HCT116 (cell line): ENCODE results near the gene ISG20. TPM values are rescaled to one million over a fixed set of nuclear protein-coding genes. Genes with fewer than 3 reads are reported as not detected.

ENCODE experiments used
- ATAC-seq: fragments of 200-7000 bp; cut with Tn5 transposase; 2 replicates; pipeline ENCODE4 v1.9.1; 2020; ENCODE audit warnings: mild to moderate bottlenecking, moderate library complexity
- BruUV-seq: library from RNA; stranded (reverse); fragments of 400-500 nt; replicated peaks from 2 replicates; lab custom pipeline; 2021; lab: Mats Ljungman, UMichigan
- CTCF ChIA-PET: fragments of 300-600 bp; sonication (Branson Sonifier 250); formaldehyde crosslinking; loops from one replicate; lab custom pipeline; 2021; ENCODE audit warnings: antibody characterized with exemption; lab: Charles Lee
- POLR2A ChIA-PET: fragments of 300-600, 350-600 bp; sonication (Branson Sonifier 250); formaldehyde crosslinking; loops from one replicate; lab custom pipeline; 2021; ENCODE audit warnings: antibody characterized with exemption; lab: Charles Lee
- RAD21 ChIA-PET, 2 experiments: fragments of 300-600 bp; sonication (Branson Sonifier 250); formaldehyde crosslinking; loops; one replicate each; lab custom pipeline; 2023; ENCODE audit warnings: low total read pairs in 2 of 2; ENCODE audit not compliant: uncharacterized antibody in 2 of 2, unreplicated experiment in 2 of 2, low non-redundant PET in 1 of 2; lab: Charles Lee
- DNase-seq: peaks from one replicate; pipeline ENCODE4 v3.0.0-alpha.2; 2010; ENCODE audit warnings: low read depth, low spot score
- H2AFZ ChIP-seq: fragments of 200-600 bp; shearing (Covaris generic), sonication (generic); 2 replicates; pipeline ENCODE4 v1.6.1; 2017; ENCODE audit warnings: low read depth, mixed run types, mixed read lengths, antibody characterized with exemption, low read length; ENCODE audit not compliant: poor library complexity, severe bottlenecking
- H3K27ac ChIP-seq: 2 replicates; pipeline ENCODE4 v1.5.1; 2012; ENCODE audit warnings: low read depth, low read length
- H3K27me3 ChIP-seq: fragments of 200-600 bp; sonication (generic); 2 replicates; pipeline ENCODE4 v1.6.1; 2016; ENCODE audit warnings: mixed run types, low read length, mixed read lengths; ENCODE audit not compliant: insufficient read depth
- H3K36me3 ChIP-seq, 2 experiments: fragments of 200-500 bp in 1 of 2; fragments of 200-600 bp in 1 of 2; sonication (Bioruptor generic) in 1 of 2; sonication (generic) in 1 of 2; 2 replicates each; pipeline versions ENCODE4 v1.5.1 to v1.6.1; 2014 to 2016; ENCODE audit warnings: low read length in 2 of 2, inconsistent platforms in 1 of 2, mixed read lengths in 1 of 2, mixed run types in 1 of 2; ENCODE audit not compliant: insufficient read depth in 2 of 2, control insufficient read depth in 1 of 2
- H3K4me1 ChIP-seq, 2 experiments: fragments of 200-600 bp in 1 of 2; sonication (generic) in 1 of 2; 2 replicates each; pipeline versions ENCODE4 v1.5.1 to v1.6.1; 2012 to 2017; ENCODE audit warnings: low read length in 2 of 2, inconsistent platforms in 1 of 2, mild to moderate bottlenecking in 1 of 2, mixed read lengths in 1 of 2, mixed run types in 1 of 2, moderate library complexity in 1 of 2; ENCODE audit not compliant: insufficient read depth in 2 of 2, control insufficient read depth in 1 of 2
- H3K4me2 ChIP-seq: fragments of 200-600 bp; sonication (generic); 2 replicates; pipeline ENCODE4 v1.6.1; 2017; ENCODE audit warnings: mixed run types, low read length, mixed read lengths
- H3K4me3 ChIP-seq, 2 experiments: fragments of 200-600 bp in 1 of 2; sonication (generic) in 1 of 2; replicated peaks in 1 of 2; 2 replicates each; pipeline ENCODE4 v1.5.1; 2011 to 2016; ENCODE audit warnings: low read length in 2 of 2, control low read depth in 1 of 2, low read depth in 1 of 2, mild to moderate bottlenecking in 1 of 2, mixed read lengths in 1 of 2, mixed run types in 1 of 2
- H3K79me2 ChIP-seq: fragments of 200-600 bp; sonication (generic); 2 replicates; pipeline ENCODE4 v1.6.1; 2017; ENCODE audit warnings: mild to moderate bottlenecking, mixed run types, low read length, moderate library complexity, mixed read lengths; ENCODE audit not compliant: insufficient read depth
- H3K9ac ChIP-seq: fragments of 200-600 bp; sonication (generic); 2 replicates; pipeline ENCODE4 v1.6.1; 2016; ENCODE audit warnings: low read length, mixed read lengths
- H3K9me2 ChIP-seq: fragments of 200-600 bp; sonication (generic), shearing (Covaris generic); 2 replicates; pipeline ENCODE4 v1.6.1; 2017; ENCODE audit warnings: mixed run types, mild to moderate bottlenecking, moderate library complexity; ENCODE audit not compliant: insufficient read depth
- H3K9me3 ChIP-seq, 2 experiments: fragments of 200-500 bp in 1 of 2; fragments of 200-600 bp in 1 of 2; sonication (Bioruptor generic) in 1 of 2; sonication (generic) in 1 of 2; 2 replicates each; pipeline ENCODE4 v1.6.1; 2014 to 2017; ENCODE audit warnings: low read length in 2 of 2, mixed read lengths in 2 of 2, inconsistent platforms in 1 of 2, low read depth in 1 of 2, mild to moderate bottlenecking in 1 of 2, mixed run types in 1 of 2, moderate library complexity in 1 of 2; ENCODE audit not compliant: control insufficient read depth in 1 of 2, insufficient read depth in 1 of 2
- H4K20me1 ChIP-seq: fragments of 200-600 bp; sonication (generic), shearing (Covaris generic); 2 replicates; pipeline ENCODE4 v1.6.1; 2017; ENCODE audit warnings: mixed run types, mild to moderate bottlenecking, moderate library complexity; ENCODE audit not compliant: insufficient read depth
- ATF3 ChIP-seq: IDR thresholded peaks from 2 replicates; pipeline ENCODE4 v1.6.1; 2012
- CBX3 ChIP-seq: IDR thresholded peaks from 2 replicates; pipeline ENCODE4 v1.6.1; 2012; ENCODE audit warnings: low read depth
- CEBPB ChIP-seq: IDR thresholded peaks from 2 replicates; pipeline ENCODE4 v1.6.1; 2012; ENCODE audit warnings: low read depth
- EGR1 ChIP-seq: IDR thresholded peaks from 2 replicates; pipeline ENCODE4 v1.6.1; 2012; ENCODE audit warnings: low read depth
- EZH2phosphoT487 ChIP-seq: fragments of 200-600 bp; IDR thresholded peaks from 2 replicates; pipeline ENCODE4 v1.6.1; 2018; ENCODE audit warnings: antibody characterized with exemption, borderline replicate concordance
- FOSL1 ChIP-seq: IDR thresholded peaks from 2 replicates; pipeline ENCODE4 v1.6.1; 2012; ENCODE audit warnings: low read depth
- JUND ChIP-seq: IDR thresholded peaks from 2 replicates; pipeline ENCODE4 v1.6.1; 2012
- MAX ChIP-seq: IDR thresholded peaks from 2 replicates; pipeline ENCODE4 v1.6.1; 2012
- POLR2A ChIP-seq: IDR thresholded peaks from 2 replicates; pipeline ENCODE4 v1.7.0; 2011; ENCODE audit warnings: borderline replicate concordance; ENCODE audit not compliant: insufficient read depth, insufficient read length; ENCODE audit errors: extremely low read depth
- POLR2AphosphoS5 ChIP-seq: IDR thresholded peaks from 2 replicates; pipeline ENCODE4 v1.6.1; 2011; ENCODE audit warnings: mild to moderate bottlenecking, low read depth, low read length, moderate library complexity
- REST ChIP-seq: IDR thresholded peaks from 2 replicates; pipeline ENCODE4 v1.6.1; 2012; ENCODE audit warnings: low read depth
- SIN3A ChIP-seq: IDR thresholded peaks from 2 replicates; pipeline ENCODE4 v1.6.1; 2012; ENCODE audit warnings: low read depth
- SP1 ChIP-seq: IDR thresholded peaks from 2 replicates; pipeline ENCODE4 v1.6.1; 2012; ENCODE audit warnings: low read depth
- SRF ChIP-seq: IDR thresholded peaks from 2 replicates; pipeline ENCODE4 v1.6.1; 2012; ENCODE audit warnings: low read depth
- TCF7L2 ChIP-seq: IDR thresholded peaks from 2 replicates; pipeline ENCODE4 v1.7.0; 2011; ENCODE audit warnings: borderline replicate concordance, inconsistent platforms; ENCODE audit not compliant: insufficient read depth, insufficient read length; ENCODE audit errors: extremely low read depth
- YY1 ChIP-seq: IDR thresholded peaks from 2 replicates; pipeline ENCODE4 v1.6.1; 2011; ENCODE audit warnings: low read length, low read depth, moderate library complexity, mild to moderate bottlenecking; ENCODE audit not compliant: insufficient replicate concordance; ENCODE audit errors: extremely low read depth
- ZFX ChIP-seq: fragments of 450-650 bp; IDR thresholded peaks from 2 replicates; pipeline ENCODE4 v1.6.1; 2017
- ZNF274 ChIP-seq: fragments of 200-500 bp; sonication (Bioruptor generic); IDR thresholded peaks from 2 replicates; pipeline ENCODE4 v1.6.1; 2014; ENCODE audit warnings: mild to moderate bottlenecking, low read depth, low read length, inconsistent platforms
- intact Hi-C: fragments of 100-400 bp; cut with micrococcal nuclease; formaldehyde crosslinking; loops from 2 replicates; pipeline ENCODE4 v1.10.0; 2022
- total RNA-seq: library from RNA; stranded (reverse); gene quantifications from one replicate; pipeline ENCODE4 v1.2.1, GENCODE V29; 2021; ENCODE audit not compliant: unreplicated experiment
- TF ChIP-seq, protein P1 (sequence below): IDR thresholded peaks from 2 replicates; pipeline ENCODE4 v1.6.1; 2011; ENCODE audit warnings: mild to moderate bottlenecking, low read length, moderate library complexity; ENCODE audit not compliant: insufficient replicate concordance; ENCODE audit errors: extremely low read depth

ISG20 gene
- total RNA-seq, 1 experiment from 2014 or later = 11.0 TPM

DNA sequence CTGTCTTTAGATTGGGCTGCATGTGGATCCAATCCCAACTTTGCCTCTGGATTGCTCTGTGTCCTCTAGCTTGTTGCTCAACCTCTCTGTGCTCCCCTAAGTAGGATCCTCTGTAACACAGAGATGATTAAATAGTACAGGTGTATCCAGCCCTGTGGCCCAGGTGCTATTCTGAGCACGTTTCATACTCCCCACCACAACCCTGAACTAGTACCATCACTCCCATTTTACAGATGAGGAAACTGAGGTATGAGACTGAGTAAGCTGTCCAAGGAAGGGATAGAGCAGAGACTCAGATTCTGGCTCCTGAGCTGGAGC is 7.2 kb downstream of the ISG20 start:
- H3K79me2 ChIP-seq = no peaks in the 10 kb centered on the region
- no peak overlapping the region for H3K27ac ChIP-seq
- H3K4me2 ChIP-seq = no peak overlapping the region
- no peak overlapping the region for H3K4me3 ChIP-seq
- H3K9ac ChIP-seq = no peak overlapping the region
- peaks cover 23 to 26% of the 10 kb centered on the region in 2 experiments for H3K4me1 ChIP-seq
- H4K20me1 ChIP-seq = no peaks in the 10 kb centered on the region
- RAD21 ChIA-PET = no interaction called here
- intact Hi-C loops = no loop called here
- no TSS peak for BruUV-seq
- DNase-seq (no peak), ATAC-seq (no peak)
- H2AFZ ChIP-seq = no peak overlapping the region
- no peaks in the 10 kb centered on the region for H3K36me3 ChIP-seq
- TF ChIP-seq ZFX (no peak), SP1 (no peak), ATF3 (no peak), FOSL1 (no peak), REST (no peak), TCF7L2 (no peak), CBX3 (no peak), JUND (no peak), MAX (no peak), SRF (no peak), POLR2AphosphoS5 (no peak), YY1 (no peak), ZNF274 (no peak), EZH2phosphoT487 (no peak), POLR2A (no peak), EGR1 (no peak), CEBPB (no peak), SIN3A (no peak)
- TF ChIP-seq, protein P1, sequence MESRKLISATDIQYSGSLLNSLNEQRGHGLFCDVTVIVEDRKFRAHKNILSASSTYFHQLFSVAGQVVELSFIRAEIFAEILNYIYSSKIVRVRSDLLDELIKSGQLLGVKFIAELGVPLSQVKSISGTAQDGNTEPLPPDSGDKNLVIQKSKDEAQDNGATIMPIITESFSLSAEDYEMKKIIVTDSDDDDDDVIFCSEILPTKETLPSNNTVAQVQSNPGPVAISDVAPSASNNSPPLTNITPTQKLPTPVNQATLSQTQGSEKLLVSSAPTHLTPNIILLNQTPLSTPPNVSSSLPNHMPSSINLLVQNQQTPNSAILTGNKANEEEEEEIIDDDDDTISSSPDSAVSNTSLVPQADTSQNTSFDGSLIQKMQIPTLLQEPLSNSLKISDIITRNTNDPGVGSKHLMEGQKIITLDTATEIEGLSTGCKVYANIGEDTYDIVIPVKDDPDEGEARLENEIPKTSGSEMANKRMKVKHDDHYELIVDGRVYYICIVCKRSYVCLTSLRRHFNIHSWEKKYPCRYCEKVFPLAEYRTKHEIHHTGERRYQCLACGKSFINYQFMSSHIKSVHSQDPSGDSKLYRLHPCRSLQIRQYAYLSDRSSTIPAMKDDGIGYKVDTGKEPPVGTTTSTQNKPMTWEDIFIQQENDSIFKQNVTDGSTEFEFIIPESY = no peak
- TF ChIP-seq, all 23 proteins: peak for 0
- no peaks in the 10 kb centered on the region for H3K9me3 ChIP-seq
- POLR2A ChIA-PET = no interaction called here
- no peaks in the 10 kb centered on the region for H3K27me3 ChIP-seq
- CTCF ChIA-PET = no interaction called here
- no peaks in the 10 kb centered on the region for H3K9me2 ChIP-seq
